Fibroblast of lung (primary cell): Measurements from ENCODE around the gene B3GNT7. TPM values are rescaled to one million over a fixed set of nuclear protein-coding genes. Genes with fewer than 3 reads are reported as not detected.

Experiments
- DNase-seq, 2 donors: peaks; one replicate each; pipeline versions ENCODE4 v3.0.0 to v3.0.0-alpha.2; 2010; ENCODE audit warnings: low read depth in 2 of 2
- H2AFZ ChIP-seq: 2 replicates; pipeline ENCODE4 v1.5.1; 2012; ENCODE audit warnings: low read length, control low read depth, inconsistent platforms
- H3K27ac ChIP-seq: 2 replicates; pipeline ENCODE4 v1.5.1; 2011; ENCODE audit warnings: low read length, control low read depth; ENCODE audit not compliant: insufficient read depth
- H3K27me3 ChIP-seq: 2 replicates; pipeline ENCODE4 v1.5.1; 2011; ENCODE audit warnings: mild to moderate bottlenecking, low read length; ENCODE audit not compliant: control insufficient read depth, insufficient read depth
- H3K36me3 ChIP-seq: 2 replicates; pipeline ENCODE4 v1.5.1; 2011; ENCODE audit warnings: low read length; ENCODE audit not compliant: control insufficient read depth, insufficient read depth
- H3K4me1 ChIP-seq: 2 replicates; pipeline ENCODE4 v1.5.1; 2011; ENCODE audit warnings: low read length; ENCODE audit not compliant: control insufficient read depth, insufficient read depth; ENCODE audit errors: extremely low read depth
- H3K4me2 ChIP-seq: 2 replicates; pipeline ENCODE4 v1.5.1; 2011; ENCODE audit warnings: low read length, control low read depth; ENCODE audit not compliant: insufficient read depth; ENCODE audit errors: extremely low read depth
- H3K4me3 ChIP-seq, 4 experiments: fragments of 200-600 bp in 1 of 4; sonication (generic) in 1 of 4; replicated peaks in 1 of 4; 2 replicates each; pipeline ENCODE4 v1.5.1; 2011 to 2016; ENCODE audit warnings: low read length in 4 of 4, low read depth in 3 of 4, mild to moderate bottlenecking in 3 of 4, control low read depth in 2 of 4, inconsistent platforms in 1 of 4, mixed read lengths in 1 of 4; ENCODE audit not compliant: insufficient read depth in 1 of 4; ENCODE audit errors: control extremely low read depth in 1 of 4
- H3K79me2 ChIP-seq: 2 replicates; pipeline ENCODE4 v1.5.1; 2012; ENCODE audit warnings: mild to moderate bottlenecking, low read length, inconsistent platforms; ENCODE audit not compliant: control insufficient read depth, insufficient read depth
- H3K9ac ChIP-seq: 2 replicates; pipeline ENCODE4 v1.5.1; 2011; ENCODE audit warnings: mild to moderate bottlenecking, low read length, control low read depth; ENCODE audit not compliant: insufficient read depth
- H3K9me3 ChIP-seq: 2 replicates; pipeline ENCODE4 v1.5.1; 2012; ENCODE audit warnings: low read depth, low read length; ENCODE audit not compliant: control insufficient read depth, insufficient read depth
- H4K20me1 ChIP-seq: 2 replicates; pipeline ENCODE4 v1.5.1; 2011; ENCODE audit warnings: low read length; ENCODE audit not compliant: control insufficient read depth, insufficient read depth; ENCODE audit errors: extremely low read depth
- EZH2 ChIP-seq: IDR thresholded peaks from 2 replicates; pipeline ENCODE4 v1.5.1; 2012; ENCODE audit warnings: low read length, control low read depth, mild to moderate bottlenecking; ENCODE audit errors: missing control alignments
- polyA plus RNA-seq, 2 donors: library from polyadenylated mRNA; depleted of rRNA in 1 of 2; stranded (reverse) in 1 of 2; unstranded in 1 of 2; fragments of >200 nt; gene quantifications; 2 replicates each; pipeline ENCODE4 v1.2.1, GENCODE V29; 2011 to 2012; ENCODE audit warnings: missing spikeins in 1 of 2
- total RNA-seq: library from RNA; depleted of rRNA; stranded (reverse); fragments of >200 nt; gene quantifications from 2 replicates; pipeline ENCODE4 v1.2.1, GENCODE V29; 2014
- TF ChIP-seq, protein P1 (sequence below), 2 donors: IDR thresholded peaks in 1 of 2; conservative IDR thresholded peaks in 1 of 2; 1 replicate in 1 of 2; 2 replicates in 1 of 2; pipeline ENCODE4 v1.5.1; 2011 to 2012; ENCODE audit warnings: low read length in 2 of 2, control low read depth in 1 of 2, inconsistent platforms in 1 of 2, low read depth in 1 of 2, mild to moderate bottlenecking in 1 of 2

The B3GNT7 gene
- total and polyA plus RNA-seq, 2 donors (not counting 1 experiment from before 2014, with no cell fraction given) = 0.06 to 0.17 TPM

- no peak overlapping the region for H3K4me3 ChIP-seq
- no peaks in the 10 kb centered on the region for H3K4me1 ChIP-seq
- H4K20me1 ChIP-seq = no peaks in the 10 kb centered on the region
- TF ChIP-seq EZH2 = no peak
- TF ChIP-seq, protein P1, sequence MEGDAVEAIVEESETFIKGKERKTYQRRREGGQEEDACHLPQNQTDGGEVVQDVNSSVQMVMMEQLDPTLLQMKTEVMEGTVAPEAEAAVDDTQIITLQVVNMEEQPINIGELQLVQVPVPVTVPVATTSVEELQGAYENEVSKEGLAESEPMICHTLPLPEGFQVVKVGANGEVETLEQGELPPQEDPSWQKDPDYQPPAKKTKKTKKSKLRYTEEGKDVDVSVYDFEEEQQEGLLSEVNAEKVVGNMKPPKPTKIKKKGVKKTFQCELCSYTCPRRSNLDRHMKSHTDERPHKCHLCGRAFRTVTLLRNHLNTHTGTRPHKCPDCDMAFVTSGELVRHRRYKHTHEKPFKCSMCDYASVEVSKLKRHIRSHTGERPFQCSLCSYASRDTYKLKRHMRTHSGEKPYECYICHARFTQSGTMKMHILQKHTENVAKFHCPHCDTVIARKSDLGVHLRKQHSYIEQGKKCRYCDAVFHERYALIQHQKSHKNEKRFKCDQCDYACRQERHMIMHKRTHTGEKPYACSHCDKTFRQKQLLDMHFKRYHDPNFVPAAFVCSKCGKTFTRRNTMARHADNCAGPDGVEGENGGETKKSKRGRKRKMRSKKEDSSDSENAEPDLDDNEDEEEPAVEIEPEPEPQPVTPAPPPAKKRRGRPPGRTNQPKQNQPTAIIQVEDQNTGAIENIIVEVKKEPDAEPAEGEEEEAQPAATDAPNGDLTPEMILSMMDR (conservative IDR thresholded peaks at IDR 0.05 in 1 of 2, IDR thresholded peaks at IDR 0.05 in 1 of 2; ENCODE audit: low read depth in 1 of 2, low read length in 2 of 2) = no peak
- no peaks in the 10 kb centered on the region for H3K9me3 ChIP-seq
- no peaks in the 10 kb centered on the region for H3K79me2 ChIP-seq
- DNase-seq = no peak
- no peak overlapping the region for H3K27ac ChIP-seq
- H3K36me3 ChIP-seq = peaks cover 2% of the 10 kb centered on the region
- no peak overlapping the region for H3K9ac ChIP-seq
- H3K27me3 ChIP-seq = no peaks in the 10 kb centered on the region
- H2AFZ ChIP-seq = no peak overlapping the region
- H3K4me2 ChIP-seq = no peak overlapping the region
Measured at GRCh38 chr2:231351648-231352047, 43.9 kb upstream of the B3GNT7 start.

- H3K4me1 ChIP-seq = no peaks in the 10 kb centered on the region
- no peak overlapping the region for H3K4me3 ChIP-seq
- H3K27ac ChIP-seq = no peak overlapping the region
- no peak overlapping the region for H3K4me2 ChIP-seq
- H3K9me3 ChIP-seq = no peaks in the 10 kb centered on the region
- DNase-seq = no peak
- H4K20me1 ChIP-seq = no peaks in the 10 kb centered on the region
- H3K27me3 ChIP-seq = no peaks in the 10 kb centered on the region
- TF ChIP-seq, protein P1 (conservative IDR thresholded peaks at IDR 0.05 in 1 of 2, IDR thresholded peaks at IDR 0.05 in 1 of 2; ENCODE audit: low read depth in 1 of 2, low read length in 2 of 2) = no peak
- TF ChIP-seq EZH2 = no peak
- no peaks in the 10 kb centered on the region for H3K79me2 ChIP-seq
- no peak overlapping the region for H3K9ac ChIP-seq
- H3K36me3 ChIP-seq = no peaks in the 10 kb centered on the region
- H2AFZ ChIP-seq = no peak overlapping the region
Measured at GRCh38 chr2:231353469-231353868, 42.0 kb upstream of the B3GNT7 start.

- Histone ChIP-seq H3K27ac (no peak overlapping the region), H3K27me3 (no peaks in the 10 kb centered on the region), H3K4me2 (no peak overlapping the region), H3K79me2 (no peaks in the 10 kb centered on the region), H3K9ac (no peak overlapping the region), H3K4me1 (no peaks in the 10 kb centered on the region), H2AFZ (no peak overlapping the region), H3K9me3 (no peaks in the 10 kb centered on the region), H3K36me3 (peaks cover 2% of the 10 kb centered on the region), H3K4me3 (no peak overlapping the region), H4K20me1 (no peaks in the 10 kb centered on the region)
- no peak for TF ChIP-seq EZH2
- TF ChIP-seq, protein P1 (conservative IDR thresholded peaks at IDR 0.05 in 1 of 2, IDR thresholded peaks at IDR 0.05 in 1 of 2; ENCODE audit: low read depth in 1 of 2, low read length in 2 of 2) = peak; percentile 10 to 13
- peak in 1 of 2 donors; percentile 3 for DNase-seq
Measured at GRCh38 chr2:231355508-231356465, 39.7 kb upstream of the B3GNT7 start.
